Kidney (tissue), 14 donors: Measurements from ENCODE around the gene ISCU. TPM values are rescaled to one million over a fixed set of nuclear protein-coding genes. Genes with fewer than 3 reads are reported as not detected.

ENCODE experiments used
- DNase-seq, 5 donors: peaks; one replicate each; pipeline ENCODE4 v3.0.0-alpha.2; 2013 to 2020
- FAIRE-seq: peaks from 2 replicates; lab custom pipeline; 2012; peaks lifted over from hg19 to GRCh38; lab: Jason Lieb, UNC
- H3K27ac ChIP-seq, 2 donors: one replicate each; pipeline ENCODE4 v1.7.0; 2013; ENCODE audit warnings: low read depth in 2 of 2, low read length in 2 of 2, inconsistent platforms in 1 of 2
- H3K27me3 ChIP-seq: one replicate; pipeline ENCODE4 v1.7.1; 2013; ENCODE audit warnings: low read length, inconsistent platforms; ENCODE audit not compliant: control insufficient read depth, insufficient read depth
- H3K36me3 ChIP-seq, 3 donors: one replicate each; pipeline versions ENCODE4 v1.7.0 to v1.7.1; 2013; ENCODE audit warnings: low read length in 3 of 3, control low read depth in 1 of 3, inconsistent platforms in 1 of 3; ENCODE audit not compliant: insufficient read depth in 3 of 3, control insufficient read depth in 2 of 3
- H3K4me1 ChIP-seq, 3 donors: one replicate each; pipeline versions ENCODE4 v1.7.0 to v1.7.1; 2013; ENCODE audit warnings: low read length in 3 of 3, inconsistent platforms in 1 of 3, low read depth in 1 of 3; ENCODE audit not compliant: control insufficient read depth in 2 of 3, insufficient read depth in 2 of 3
- H3K4me3 ChIP-seq, 3 donors: one replicate each; pipeline versions ENCODE4 v1.7.0 to v1.8.1; 2013; ENCODE audit warnings: low read length in 3 of 3, control low read depth in 1 of 3, inconsistent platforms in 1 of 3
- H3K9ac ChIP-seq, 3 donors: one replicate each; pipeline versions ENCODE4 v1.7.0 to v1.7.1; 2013; ENCODE audit warnings: low read length in 3 of 3, control low read depth in 1 of 3, inconsistent platforms in 1 of 3
- H3K9me3 ChIP-seq, 3 donors: one replicate each; pipeline versions ENCODE4 v1.7.0 to v1.7.1; 2013; ENCODE audit warnings: low read length in 3 of 3, control low read depth in 1 of 3, inconsistent platforms in 1 of 3; ENCODE audit not compliant: control insufficient read depth in 2 of 3, insufficient read depth in 1 of 3
- CTCF ChIP-seq: IDR thresholded peaks from 3 replicates; pipeline ENCODE4 v1.5.1; 2012; ENCODE audit warnings: mild to moderate bottlenecking, moderate library complexity, borderline replicate concordance; ENCODE audit not compliant: insufficient read depth; ENCODE audit errors: extremely low read depth
- intact Hi-C: fragments of 100-400 bp; cut with DNase I; formaldehyde crosslinking; loops from one replicate; pipeline ENCODE4 v1.11.1; 2022
- polyA plus RNA-seq: library from polyadenylated mRNA; stranded (reverse); fragments of 350-450 nt; fragmentation: Illumina TruSeq; extraction: RNeasy Lipid Tissue Mini Kit (QIAGEN cat#74804); gene quantifications from one replicate; pipeline ENCODE4 v1.2.3, GENCODE V29; 2014; ENCODE audit warnings: low read depth, low replicate concordance; ENCODE audit not compliant: insufficient read depth
- total RNA-seq: library from RNA; stranded (reverse); fragmentation: NEBNext Ultra II Directional; extraction: Animal tissue kit (Norgen Biotek cat#: 25700); gene quantifications from one replicate; pipeline ENCODE4 v1.2.1, GENCODE V29; 2021
- donor health status: control.
- donor health status: control.
- donor health status: control.
- donor health status: control.
- donor health status: control.
- donor health status: DM: yes; HTN: yes; CAD: no.
- donor health status: Normal renal cell carcinoma (clear cell type).

The ISCU gene
- total and polyA plus RNA-seq, 2 donors from 2014 or later, result 183 to 511 TPM

- Histone ChIP-seq H3K9me3 (no peaks in the 10 kb centered on the region), H3K4me1 (peaks cover 0 to 41% (median 37%) of the 10 kb centered on the region in 3 donors), H3K27ac (peak overlapping the region; percentile 85 to 86), H3K4me3 (peak overlapping the region; percentile 75 to 92 (median 87)), H3K9ac (peak overlapping the region; percentile 64 to 97 (median 88)), H3K27me3 (no peaks in the 10 kb centered on the region), H3K36me3 (peaks cover 10 to 37% (median 31%) of the 10 kb centered on the region in 3 donors)
- DNase-seq (peak; percentile 84 to 95 (median 89)), FAIRE-seq (no peak)
- intact Hi-C loops, result no loop called here
- peak; percentile 87 for TF ChIP-seq CTCF
These were observed 874 bp downstream of the ISCU start for GRCh38 chr12:108563136-108563803.

DNA sequence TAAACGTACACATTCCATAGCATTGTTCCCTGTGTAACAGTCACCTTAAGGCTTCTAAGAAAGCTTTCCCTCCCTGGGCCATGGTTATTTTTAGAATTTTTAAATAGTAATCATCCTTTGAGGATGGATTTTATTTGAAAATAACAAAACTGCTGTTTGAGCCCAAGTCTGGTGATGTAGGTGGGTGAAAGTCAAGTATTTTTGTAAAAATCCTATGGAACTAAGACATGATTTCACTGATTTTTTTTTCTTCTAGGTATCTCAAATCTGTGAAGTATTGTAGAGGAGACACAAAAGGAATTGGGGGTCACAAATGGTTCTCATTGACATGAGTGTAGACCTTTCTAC lies 1.4 kb downstream of the ISCU start:
- intact Hi-C loops, result no loop called here
- Histone ChIP-seq H3K4me1 (peaks cover 0 to 43% (median 37%) of the 10 kb centered on the region in 3 donors), H3K27ac (no peak overlapping the region), H3K9ac (no peak overlapping the region), H3K36me3 (peaks cover 12 to 41% (median 36%) of the 10 kb centered on the region in 3 donors), H3K4me3 (peak overlapping the region in 2 of 3 donors; percentile 75 to 87), H3K27me3 (no peaks in the 10 kb centered on the region), H3K9me3 (no peaks in the 10 kb centered on the region)
- DNase-seq (no peak), FAIRE-seq (no peak)
- no peak for TF ChIP-seq CTCF

- H3K36me3 ChIP-seq, result peaks cover 12 to 44% (median 38%) of the 10 kb centered on the region in 3 donors
These were observed 2.3 kb downstream of the ISCU start for GRCh38 chr12:108564724-108565123.

More at GRCh38 chr12:108564724-108565123, 2.3 kb downstream of the ISCU start:
- Histone ChIP-seq H3K4me3 (no peak overlapping the region), H3K4me1 (peaks cover 0 to 37% (median 35%) of the 10 kb centered on the region in 3 donors), H3K9ac (peak overlapping the region in 1 of 3 donors; percentile 3), H3K27me3 (no peaks in the 10 kb centered on the region), H3K9me3 (no peaks in the 10 kb centered on the region), H3K27ac (no peak overlapping the region)
- intact Hi-C loops, result loop anchor here (5.0 kb wide), 1 partner anchor 53 kb away; no protein-coding TSS in a partner anchor
- no peak for TF ChIP-seq CTCF
- DNase-seq (no peak), FAIRE-seq (no peak)
